H1 (cell line): ENCODE data around the gene LIX1L. TPM values are rescaled to one million over a fixed set of nuclear protein-coding genes. Genes with fewer than 3 reads are reported as not detected.

Experiments
- CTCF ChIA-PET: fragments of 300-600 bp; sonication (Branson Sonifier 250); formaldehyde crosslinking; loops from one replicate; lab custom pipeline; 2021; ENCODE audit not compliant: partially characterized antibody; lab: Charles Lee
- POLR2A ChIA-PET: fragments of 300-600 bp; sonication (Branson Sonifier 250); formaldehyde crosslinking; loops from one replicate; lab custom pipeline; 2021; ENCODE audit warnings: inconsistent platforms; ENCODE audit not compliant: partially characterized antibody; lab: Charles Lee
- DNase-seq, 2 experiments: peaks; one replicate each; pipeline versions ENCODE4 v3.0.0 to v3.0.0-alpha.2; 2010 to 2022; ENCODE audit warnings: low spot score in 2 of 2, low read depth in 1 of 2, mixed read lengths in 1 of 2
- FAIRE-seq: peaks from 2 replicates; lab custom pipeline; 2011; peaks lifted over from hg19 to GRCh38; lab: Jason Lieb, UNC
- H2AFZ ChIP-seq: 2 replicates; pipeline ENCODE4 v1.8.1; 2012; ENCODE audit warnings: low read length, inconsistent platforms
- H2AK5ac ChIP-seq: 2 replicates; pipeline ENCODE4 v1.6.1; 2013; ENCODE audit warnings: low read depth, low read length
- H2BK120ac ChIP-seq: replicated peaks from 2 replicates; pipeline ENCODE3; 2013; ENCODE audit warnings: low read depth, low read length, inconsistent platforms
- H2BK12ac ChIP-seq: 2 replicates; pipeline ENCODE4 v1.6.1; 2013; ENCODE audit warnings: low read depth, low read length
- H2BK15ac ChIP-seq: 2 replicates; pipeline ENCODE4 v1.6.1; 2013; ENCODE audit warnings: low read length
- H2BK20ac ChIP-seq: 2 replicates; pipeline ENCODE4 v1.6.1; 2013; ENCODE audit warnings: low read length
- H2BK5ac ChIP-seq: 2 replicates; pipeline ENCODE4 v1.6.1; 2013; ENCODE audit warnings: low read depth, low read length
- H3K14ac ChIP-seq: 2 replicates; pipeline ENCODE4 v1.6.1; 2013; ENCODE audit warnings: inconsistent platforms; ENCODE audit not compliant: insufficient read length
- H3K18ac ChIP-seq: 2 replicates; pipeline ENCODE4 v1.6.1; 2013; ENCODE audit warnings: low read length; ENCODE audit errors: extremely low read depth
- H3K23ac ChIP-seq: 2 replicates; pipeline ENCODE4 v1.6.1; 2013; ENCODE audit warnings: inconsistent platforms; ENCODE audit not compliant: insufficient read length
- H3K23me2 ChIP-seq: 2 replicates; pipeline ENCODE4 v1.6.1; 2013; ENCODE audit warnings: low read depth, low read length
- H3K27ac ChIP-seq: 2 replicates; pipeline ENCODE4 v1.6.1; 2011; ENCODE audit warnings: low read depth, low read length, inconsistent platforms
- H3K27me3 ChIP-seq, 4 experiments: replicated peaks in 1 of 4; 1 replicate in 1 of 4; 2 replicates in 3 of 4; pipeline versions ENCODE4 v1.6.1 to v1.8.1; 2011 to 2013; ENCODE audit warnings: low read length in 3 of 4, mild to moderate bottlenecking in 3 of 4, inconsistent platforms in 2 of 4, mixed read lengths in 2 of 4, moderate library complexity in 1 of 4; ENCODE audit not compliant: control insufficient read depth in 3 of 4, insufficient read depth in 3 of 4; ENCODE audit errors: extremely low read depth in 1 of 4
- H3K36me3 ChIP-seq, 4 experiments: 2 replicates each; pipeline versions ENCODE4 v1.6.1 to v1.8.1; 2011 to 2013; ENCODE audit warnings: mild to moderate bottlenecking in 4 of 4, low read length in 3 of 4, moderate library complexity in 2 of 4, control low read depth in 1 of 4, inconsistent platforms in 1 of 4; ENCODE audit not compliant: insufficient read depth in 4 of 4, control insufficient read depth in 2 of 4
- H3K4ac ChIP-seq: replicated peaks from 2 replicates; pipeline ENCODE3; 2013; ENCODE audit warnings: low read length, low read depth, mixed read lengths, inconsistent platforms; ENCODE audit not compliant: insufficient read length
- H3K4me1 ChIP-seq, 4 experiments: replicated peaks in 1 of 4; 1 replicate in 1 of 4; 2 replicates in 3 of 4; pipeline versions ENCODE4 v1.6.1 to v1.8.1; 2011 to 2013; ENCODE audit warnings: low read length in 3 of 4, inconsistent platforms in 2 of 4, mixed read lengths in 1 of 4; ENCODE audit not compliant: insufficient read depth in 4 of 4, control insufficient read depth in 3 of 4
- H3K4me2 ChIP-seq, 2 experiments: 2 replicates each; pipeline versions ENCODE4 v1.6.1 to v1.8.1; 2011 to 2013; ENCODE audit warnings: low read depth in 2 of 2, low read length in 2 of 2, control low read depth in 1 of 2, inconsistent platforms in 1 of 2, mild to moderate bottlenecking in 1 of 2; ENCODE audit not compliant: insufficient read depth in 1 of 2
- H3K4me3 ChIP-seq, 4 experiments: fragments of 200-600, 300-600 bp in 1 of 4; sonication (generic), shearing (Covaris generic), sonication (Bioruptor Twin) in 1 of 4; 2 replicates each; pipeline versions ENCODE4 v1.5.1 to v1.8.1; 2011 to 2016; ENCODE audit warnings: low read length in 4 of 4, low read depth in 3 of 4, control low read depth in 2 of 4, inconsistent platforms in 2 of 4, mild to moderate bottlenecking in 2 of 4, mixed read lengths in 1 of 4, moderate library complexity in 1 of 4; ENCODE audit not compliant: insufficient read depth in 2 of 4; ENCODE audit errors: extremely low read depth in 1 of 4
- H3K56ac ChIP-seq: replicated peaks from 2 replicates; pipeline ENCODE3; 2013; ENCODE audit warnings: low read depth, mild to moderate bottlenecking, mixed read lengths, low read length, inconsistent platforms; ENCODE audit not compliant: insufficient read length
- H3K79me1 ChIP-seq: 2 replicates; pipeline ENCODE4 v1.6.1; 2013; ENCODE audit warnings: low read depth, low read length, control low read depth
- H3K79me2 ChIP-seq, 2 experiments: 2 replicates each; pipeline versions ENCODE4 v1.6.1 to v1.8.1; 2012 to 2013; ENCODE audit warnings: low read length in 2 of 2, mild to moderate bottlenecking in 2 of 2, inconsistent platforms in 1 of 2; ENCODE audit not compliant: insufficient read depth in 2 of 2, control insufficient read depth in 1 of 2
- H3K9ac ChIP-seq, 4 experiments: replicated peaks in 1 of 4; 1 replicate in 1 of 4; 2 replicates in 3 of 4; pipeline versions ENCODE4 v1.6.1 to v1.8.1; 2011 to 2013; ENCODE audit warnings: low read depth in 3 of 4, low read length in 3 of 4, control low read depth in 2 of 4, mild to moderate bottlenecking in 2 of 4, moderate library complexity in 2 of 4, inconsistent platforms in 1 of 4; ENCODE audit errors: extremely low read depth in 1 of 4
- H3K9me3 ChIP-seq, 2 experiments: 2 replicates each; pipeline versions ENCODE4 v1.6.1 to v1.8.1; 2012 to 2013; ENCODE audit warnings: mild to moderate bottlenecking in 2 of 2, moderate library complexity in 2 of 2, control low read depth in 1 of 2, inconsistent platforms in 1 of 2, low read depth in 1 of 2, low read length in 1 of 2, mixed read lengths in 1 of 2; ENCODE audit not compliant: insufficient read depth in 2 of 2
- H4K20me1 ChIP-seq, 2 experiments: replicated peaks in 1 of 2; 2 replicates each; pipeline versions ENCODE3 to v1.8.1; 2011 to 2013; ENCODE audit warnings: inconsistent platforms in 2 of 2, low read length in 2 of 2, mild to moderate bottlenecking in 1 of 2; ENCODE audit not compliant: insufficient read depth in 2 of 2, control insufficient read depth in 1 of 2
- H4K5ac ChIP-seq: 2 replicates; pipeline ENCODE4 v1.6.1; 2013; ENCODE audit warnings: low read length, low read depth, mixed read lengths, inconsistent platforms; ENCODE audit not compliant: insufficient read length
- H4K8ac ChIP-seq: 2 replicates; pipeline ENCODE4 v1.8.0; 2013; ENCODE audit warnings: mild to moderate bottlenecking, moderate library complexity, low read length, inconsistent platforms; ENCODE audit not compliant: insufficient read depth; ENCODE audit errors: extremely low read depth
- H4K91ac ChIP-seq: replicated peaks from 2 replicates; pipeline ENCODE3; 2013; ENCODE audit warnings: low read length, mixed read lengths, inconsistent platforms; ENCODE audit not compliant: insufficient read length
- EP300 ChIP-seq, 2 experiments: IDR thresholded peaks; 1 replicate in 1 of 2; 2 replicates in 1 of 2; pipeline ENCODE4 v1.6.1; 2011 to 2012; ENCODE audit warnings: low read depth in 2 of 2, low read length in 2 of 2, mild to moderate bottlenecking in 2 of 2, borderline replicate concordance in 1 of 2, inconsistent platforms in 1 of 2, moderate library complexity in 1 of 2
- EZH2 ChIP-seq: fragments of 200-600 bp; sonication (generic); IDR thresholded peaks from 2 replicates; pipeline ENCODE4 v1.7.1; 2012; ENCODE audit warnings: low read depth, mild to moderate bottlenecking, moderate library complexity, low read length, inconsistent platforms; ENCODE audit not compliant: severe bottlenecking
- NRF1 ChIP-seq: IDR thresholded peaks from 2 replicates; pipeline ENCODE4 v1.6.1; 2011; ENCODE audit warnings: mild to moderate bottlenecking, low read depth, low read length, improper control_type of control experiment
- RFX5 ChIP-seq: IDR thresholded peaks from 2 replicates; pipeline ENCODE4 v1.6.1; 2011; ENCODE audit warnings: low read depth, low read length, improper control_type of control experiment, borderline replicate concordance
- RNF2 ChIP-seq: fragments of 200-900, 300-1000 bp; sonication (generic); IDR thresholded peaks from 2 replicates; pipeline ENCODE4 v1.7.1; 2016; ENCODE audit warnings: borderline replicate concordance, low read depth, mild to moderate bottlenecking, antibody characterized with exemption, low read length; ENCODE audit not compliant: poor library complexity, severe bottlenecking; ENCODE audit errors: missing control alignments
- SUZ12 ChIP-seq: fragments of 200-600 bp; sonication (generic); IDR thresholded peaks from 2 replicates; pipeline ENCODE4 v1.6.1; 2012; ENCODE audit warnings: mild to moderate bottlenecking, inconsistent platforms, low read length, moderate library complexity, mixed read lengths
- TCF12 ChIP-seq: IDR thresholded peaks from 2 replicates; pipeline ENCODE4 v1.6.1; 2011; ENCODE audit warnings: low read depth, mild to moderate bottlenecking, low read length
- TEAD4 ChIP-seq: IDR thresholded peaks from 2 replicates; pipeline ENCODE4 v1.6.1; 2012; ENCODE audit warnings: low read depth, low read length, inconsistent platforms, mixed read lengths
- WGBS, 2 experiments: shearing (Covaris generic) in 1 of 2; methylation state at CpG; one replicate each; pipeline versions ENCODE4 v1.1.6 to v1.1.7; 2013 to 2015; ENCODE audit warnings: low lambda C conversion rate in 2 of 2, mixed read lengths in 2 of 2, inconsistent platforms in 1 of 2, low coverage in 1 of 2, missing lambda C conversion rate in 1 of 2; ENCODE audit not compliant: insufficient replicate concordance in 2 of 2, insufficient coverage in 1 of 2, insufficient read length in 1 of 2; ENCODE audit errors: extremely low coverage in 1 of 2, missing lambda C conversion rate in 1 of 2; 5-methylcytosine and 5-hydroxymethylcytosine counted together
- polyA plus RNA-seq, 7 experiments: library from polyadenylated mRNA; depleted of rRNA in 3 of 7; stranded (reverse) in 5 of 7; unstranded in 2 of 7; fragments of >200 nt in 5 of 7; fragments of 200-250 nt in 2 of 7; gene quantifications; 1 replicate in 5 of 7; 2 replicates in 1 of 7; 4 replicates in 1 of 7; pipeline versions ENCODE4 v1.2.1 to v1.2.3, GENCODE V29; 2011 to 2013; ENCODE audit warnings: missing spikeins in 2 of 7, mixed read lengths in 2 of 7
- total RNA-seq: library from RNA; stranded (reverse); fragmentation: NEBNext Ultra II Directional; extraction: Animal tissue kit (Norgen Biotek cat#: 25700); gene quantifications from 2 replicates; pipeline ENCODE4 v1.2.1, GENCODE V29; 2021
- TF ChIP-seq, protein P1 (sequence below): IDR thresholded peaks from 2 replicates; pipeline ENCODE4 v1.6.1; 2011; ENCODE audit warnings: low read depth, mild to moderate bottlenecking, low read length; ENCODE audit not compliant: insufficient read depth
- TF ChIP-seq, protein P2 (sequence below), 3 experiments: IDR thresholded peaks; 1 replicate in 2 of 3; 2 replicates in 1 of 3; pipeline versions ENCODE4 v1.5.1 to v1.6.1; 2011; ENCODE audit warnings: low read length in 3 of 3, mild to moderate bottlenecking in 3 of 3, inconsistent platforms in 2 of 3, low read depth in 1 of 3, moderate library complexity in 1 of 3; ENCODE audit not compliant: insufficient read depth in 1 of 3; ENCODE audit errors: control extremely low read depth in 1 of 3

LIX1L gene
- total and polyA plus RNA-seq, 2 of the 8 experiments (the other 6 are each of a cell fraction or from before 2014, with no cell fraction given): 2.9 to 3.7 TPM

DNA sequence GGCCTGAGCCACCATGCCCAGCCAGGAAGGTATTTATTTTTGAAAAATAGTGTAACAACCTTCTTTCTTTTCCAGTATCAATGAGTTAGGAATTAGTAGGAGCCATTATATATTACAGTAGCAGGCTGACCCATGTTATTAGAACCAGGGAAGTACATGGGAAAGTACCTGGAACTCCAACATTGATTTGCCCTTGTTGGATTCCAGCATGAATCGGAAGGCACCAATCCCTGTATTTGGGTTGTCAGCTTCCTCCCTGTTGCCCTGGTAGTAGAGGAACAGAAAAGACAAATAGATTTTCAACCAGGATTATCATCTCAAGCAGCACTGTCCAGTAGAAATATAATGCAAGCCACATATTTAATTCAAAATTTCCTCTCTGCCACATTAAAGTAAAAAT lies 20.4 kb downstream of the LIX1L start:
- Histone ChIP-seq H2BK5ac (no peak overlapping the region), H2AFZ (no peak overlapping the region), H3K56ac (no peak overlapping the region), H4K20me1 (no peaks in the 10 kb centered on the region), H3K79me2 (no peaks in the 10 kb centered on the region), H4K5ac (no peak overlapping the region), H4K8ac (no peak overlapping the region), H2BK120ac (no peak overlapping the region), H3K27me3 (no peaks in the 10 kb centered on the region), H3K4me1 (no peaks in the 10 kb centered on the region), H3K4me2 (no peak overlapping the region), H3K18ac (no peak overlapping the region), H2BK20ac (no peak overlapping the region), H3K27ac (no peak overlapping the region), H2AK5ac (no peak overlapping the region), H3K9ac (no peak overlapping the region), H3K23ac (no peak overlapping the region), H3K14ac (no peak overlapping the region), H2BK12ac (no peak overlapping the region), H3K36me3 (no peaks in the 10 kb centered on the region), H3K79me1 (no peaks in the 10 kb centered on the region), H3K4me3 (no peak overlapping the region), H3K23me2 (no peaks in the 10 kb centered on the region), H4K91ac (no peak overlapping the region), H3K4ac (no peak overlapping the region), H3K9me3 (no peaks in the 10 kb centered on the region), H2BK15ac (no peak overlapping the region)
- no peak for DNase-seq
- 92% methylated on average over 1 of the region's 1 CpG; no CpG with 5 or more reads in 1 of the 2 experiments for WGBS, 2 experiments
- no peak for FAIRE-seq
- POLR2A ChIA-PET: interaction anchor here (1.0 to 6.0 kb wide), 3 partner anchors 10 to 54 kb away, joined by 3 to 35 read pairs (median 3); partner anchors contain the start of genes LIX1L and RBM8A
- CTCF ChIA-PET: interaction anchor here (0.9 to 1.6 kb wide), 3 partner anchors 29 to 92 kb away, joined by 3 to 4 read pairs (median 3); partner anchors contain the start of gene NUDT17
- TF ChIP-seq EZH2 (no peak), NRF1 (no peak), RNF2 (no peak), SUZ12 (no peak), TEAD4 (no peak), EP300 (IDR thresholded peaks at IDR 0.05; ENCODE audit: borderline replicate concordance in 1 of 2, low read depth in 2 of 2, low read length in 2 of 2) (no peak), TCF12 (no peak), RFX5 (no peak)
- TF ChIP-seq, protein P1, sequence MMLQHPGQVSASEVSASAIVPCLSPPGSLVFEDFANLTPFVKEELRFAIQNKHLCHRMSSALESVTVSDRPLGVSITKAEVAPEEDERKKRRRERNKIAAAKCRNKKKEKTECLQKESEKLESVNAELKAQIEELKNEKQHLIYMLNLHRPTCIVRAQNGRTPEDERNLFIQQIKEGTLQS: no peak
- TF ChIP-seq, protein P2, sequence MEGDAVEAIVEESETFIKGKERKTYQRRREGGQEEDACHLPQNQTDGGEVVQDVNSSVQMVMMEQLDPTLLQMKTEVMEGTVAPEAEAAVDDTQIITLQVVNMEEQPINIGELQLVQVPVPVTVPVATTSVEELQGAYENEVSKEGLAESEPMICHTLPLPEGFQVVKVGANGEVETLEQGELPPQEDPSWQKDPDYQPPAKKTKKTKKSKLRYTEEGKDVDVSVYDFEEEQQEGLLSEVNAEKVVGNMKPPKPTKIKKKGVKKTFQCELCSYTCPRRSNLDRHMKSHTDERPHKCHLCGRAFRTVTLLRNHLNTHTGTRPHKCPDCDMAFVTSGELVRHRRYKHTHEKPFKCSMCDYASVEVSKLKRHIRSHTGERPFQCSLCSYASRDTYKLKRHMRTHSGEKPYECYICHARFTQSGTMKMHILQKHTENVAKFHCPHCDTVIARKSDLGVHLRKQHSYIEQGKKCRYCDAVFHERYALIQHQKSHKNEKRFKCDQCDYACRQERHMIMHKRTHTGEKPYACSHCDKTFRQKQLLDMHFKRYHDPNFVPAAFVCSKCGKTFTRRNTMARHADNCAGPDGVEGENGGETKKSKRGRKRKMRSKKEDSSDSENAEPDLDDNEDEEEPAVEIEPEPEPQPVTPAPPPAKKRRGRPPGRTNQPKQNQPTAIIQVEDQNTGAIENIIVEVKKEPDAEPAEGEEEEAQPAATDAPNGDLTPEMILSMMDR (IDR thresholded peaks at IDR 0.05; ENCODE audit: control extremely low read depth in 1 of 3, insufficient read depth in 1 of 3, low read depth in 1 of 3, low read length in 3 of 3): no peak
